Measurements from ENCODE around the gene RGS12. TPM values are rescaled to one million over a fixed set of nuclear protein-coding genes. Genes with fewer than 3 reads are reported as not detected.

The RGS12 gene
- total and polyA plus RNA-seq, 2 of the 13 experiments (the other 11 are each of a cell fraction or from before 2014, with no cell fraction given): 21.0 to 27.7 TPM

- TF ChIP-seq, protein P1, sequence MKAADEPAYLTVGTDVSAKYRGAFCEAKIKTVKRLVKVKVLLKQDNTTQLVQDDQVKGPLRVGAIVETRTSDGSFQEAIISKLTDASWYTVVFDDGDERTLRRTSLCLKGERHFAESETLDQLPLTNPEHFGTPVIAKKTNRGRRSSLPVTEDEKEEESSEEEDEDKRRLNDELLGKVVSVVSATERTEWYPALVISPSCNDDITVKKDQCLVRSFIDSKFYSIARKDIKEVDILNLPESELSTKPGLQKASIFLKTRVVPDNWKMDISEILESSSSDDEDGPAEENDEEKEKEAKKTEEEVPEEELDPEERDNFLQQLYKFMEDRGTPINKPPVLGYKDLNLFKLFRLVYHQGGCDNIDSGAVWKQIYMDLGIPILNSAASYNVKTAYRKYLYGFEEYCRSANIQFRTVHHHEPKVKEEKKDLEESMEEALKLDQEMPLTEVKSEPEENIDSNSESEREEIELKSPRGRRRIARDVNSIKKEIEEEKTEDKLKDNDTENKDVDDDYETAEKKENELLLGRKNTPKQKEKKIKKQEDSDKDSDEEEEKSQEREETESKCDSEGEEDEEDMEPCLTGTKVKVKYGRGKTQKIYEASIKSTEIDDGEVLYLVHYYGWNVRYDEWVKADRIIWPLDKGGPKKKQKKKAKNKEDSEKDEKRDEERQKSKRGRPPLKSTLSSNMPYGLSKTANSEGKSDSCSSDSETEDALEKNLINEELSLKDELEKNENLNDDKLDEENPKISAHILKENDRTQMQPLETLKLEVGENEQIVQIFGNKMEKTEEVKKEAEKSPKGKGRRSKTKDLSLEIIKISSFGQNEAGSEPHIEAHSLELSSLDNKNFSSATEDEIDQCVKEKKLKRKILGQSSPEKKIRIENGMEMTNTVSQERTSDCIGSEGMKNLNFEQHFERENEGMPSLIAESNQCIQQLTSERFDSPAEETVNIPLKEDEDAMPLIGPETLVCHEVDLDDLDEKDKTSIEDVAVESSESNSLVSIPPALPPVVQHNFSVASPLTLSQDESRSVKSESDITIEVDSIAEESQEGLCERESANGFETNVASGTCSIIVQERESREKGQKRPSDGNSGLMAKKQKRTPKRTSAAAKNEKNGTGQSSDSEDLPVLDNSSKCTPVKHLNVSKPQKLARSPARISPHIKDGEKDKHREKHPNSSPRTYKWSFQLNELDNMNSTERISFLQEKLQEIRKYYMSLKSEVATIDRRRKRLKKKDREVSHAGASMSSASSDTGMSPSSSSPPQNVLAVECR (CRISPR knock-in tag; IDR thresholded peaks at IDR 0.05; ENCODE audit: borderline replicate concordance): peak; percentile 33; the same call in 1 of the 2 replicates
- TF ChIP-seq ZNF879 (CRISPR knock-in tag; IDR thresholded peaks at IDR 0.05) (no peak), ESRRA (CRISPR knock-in tag; IDR thresholded peaks at IDR 0.05; ENCODE audit: low read depth) (0 out of 2 replicates have a peak, but pooled peaks have one; percentile 63), KDM5B (CRISPR knock-in tag; IDR thresholded peaks at IDR 0.05; ENCODE audit: borderline replicate concordance) (peak; percentile 53; the same call in 1 of the 2 replicates), STAG1 (CRISPR knock-in tag; IDR thresholded peaks at IDR 0.05) (peak; percentile 7; the same call in 1 of the 2 replicates), SAFB2 (CRISPR knock-in tag; IDR thresholded peaks at IDR 0.05; ENCODE audit: borderline replicate concordance, low read depth) (0 out of 2 replicates have a peak, but pooled peaks have one; percentile 26), ZFP37 (CRISPR knock-in tag; IDR thresholded peaks at IDR 0.05; ENCODE audit: borderline replicate concordance) (no peak), NR2F1 (CRISPR knock-in tag; IDR thresholded peaks at IDR 0.05) (no peak), NFIC (IDR thresholded peaks at IDR 0.05; ENCODE audit: low read length) (no peak), FOXC1 (CRISPR knock-in tag; IDR thresholded peaks at IDR 0.05; ENCODE audit: borderline replicate concordance) (0 out of 2 replicates have a peak, but pooled peaks have one; percentile 48), GZF1 (CRISPR knock-in tag; IDR thresholded peaks at IDR 0.05) (no peak), NFE2L2 (IDR thresholded peaks at IDR 0.05; ENCODE audit: low read length) (no peak), SAP130 (CRISPR knock-in tag; IDR thresholded peaks at IDR 0.05; ENCODE audit: low read depth) (peak; percentile 39; the same call in 1 of the 2 replicates), ZNF274 (CRISPR knock-in tag; IDR thresholded peaks at IDR 0.05) (0 out of 2 replicates have a peak, but pooled peaks have one; percentile 24), MAFK (conservative IDR thresholded peaks at IDR 0.05 in 1 of 2, IDR thresholded peaks at IDR 0.05 in 1 of 2; ENCODE audit: low read length in 2 of 2) (no peak), ZNF263 (CRISPR knock-in tag; IDR thresholded peaks at IDR 0.05) (0 out of 2 replicates have a peak, but pooled peaks have one; percentile 16), SP5 (CRISPR knock-in tag; IDR thresholded peaks at IDR 0.05; ENCODE audit: borderline replicate concordance, low read depth) (peak; percentile 62; the same call in 1 of the 2 replicates), SPEN (CRISPR knock-in tag; IDR thresholded peaks at IDR 0.05; ENCODE audit: low read depth) (peak; percentile 65)
- TF ChIP-seq, protein P2, sequence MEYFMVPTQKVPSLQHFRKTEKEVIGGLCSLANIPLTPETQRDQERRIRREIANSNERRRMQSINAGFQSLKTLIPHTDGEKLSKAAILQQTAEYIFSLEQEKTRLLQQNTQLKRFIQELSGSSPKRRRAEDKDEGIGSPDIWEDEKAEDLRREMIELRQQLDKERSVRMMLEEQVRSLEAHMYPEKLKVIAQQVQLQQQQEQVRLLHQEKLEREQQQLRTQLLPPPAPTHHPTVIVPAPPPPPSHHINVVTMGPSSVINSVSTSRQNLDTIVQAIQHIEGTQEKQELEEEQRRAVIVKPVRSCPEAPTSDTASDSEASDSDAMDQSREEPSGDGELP (IDR thresholded peaks at IDR 0.05; ENCODE audit: borderline replicate concordance, low read depth): peak; percentile 65; the same call in 1 of the 2 replicates
- TF ChIP-seq, protein P3, sequence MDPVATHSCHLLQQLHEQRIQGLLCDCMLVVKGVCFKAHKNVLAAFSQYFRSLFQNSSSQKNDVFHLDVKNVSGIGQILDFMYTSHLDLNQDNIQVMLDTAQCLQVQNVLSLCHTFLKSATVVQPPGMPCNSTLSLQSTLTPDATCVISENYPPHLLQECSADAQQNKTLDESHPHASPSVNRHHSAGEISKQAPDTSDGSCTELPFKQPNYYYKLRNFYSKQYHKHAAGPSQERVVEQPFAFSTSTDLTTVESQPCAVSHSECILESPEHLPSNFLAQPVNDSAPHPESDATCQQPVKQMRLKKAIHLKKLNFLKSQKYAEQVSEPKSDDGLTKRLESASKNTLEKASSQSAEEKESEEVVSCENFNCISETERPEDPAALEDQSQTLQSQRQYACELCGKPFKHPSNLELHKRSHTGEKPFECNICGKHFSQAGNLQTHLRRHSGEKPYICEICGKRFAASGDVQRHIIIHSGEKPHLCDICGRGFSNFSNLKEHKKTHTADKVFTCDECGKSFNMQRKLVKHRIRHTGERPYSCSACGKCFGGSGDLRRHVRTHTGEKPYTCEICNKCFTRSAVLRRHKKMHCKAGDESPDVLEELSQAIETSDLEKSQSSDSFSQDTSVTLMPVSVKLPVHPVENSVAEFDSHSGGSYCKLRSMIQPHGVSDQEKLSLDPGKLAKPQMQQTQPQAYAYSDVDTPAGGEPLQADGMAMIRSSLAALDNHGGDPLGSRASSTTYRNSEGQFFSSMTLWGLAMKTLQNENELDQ (CRISPR knock-in tag; IDR thresholded peaks at IDR 0.05; ENCODE audit: borderline replicate concordance): no peak
- TF ChIP-seq, protein P4, sequence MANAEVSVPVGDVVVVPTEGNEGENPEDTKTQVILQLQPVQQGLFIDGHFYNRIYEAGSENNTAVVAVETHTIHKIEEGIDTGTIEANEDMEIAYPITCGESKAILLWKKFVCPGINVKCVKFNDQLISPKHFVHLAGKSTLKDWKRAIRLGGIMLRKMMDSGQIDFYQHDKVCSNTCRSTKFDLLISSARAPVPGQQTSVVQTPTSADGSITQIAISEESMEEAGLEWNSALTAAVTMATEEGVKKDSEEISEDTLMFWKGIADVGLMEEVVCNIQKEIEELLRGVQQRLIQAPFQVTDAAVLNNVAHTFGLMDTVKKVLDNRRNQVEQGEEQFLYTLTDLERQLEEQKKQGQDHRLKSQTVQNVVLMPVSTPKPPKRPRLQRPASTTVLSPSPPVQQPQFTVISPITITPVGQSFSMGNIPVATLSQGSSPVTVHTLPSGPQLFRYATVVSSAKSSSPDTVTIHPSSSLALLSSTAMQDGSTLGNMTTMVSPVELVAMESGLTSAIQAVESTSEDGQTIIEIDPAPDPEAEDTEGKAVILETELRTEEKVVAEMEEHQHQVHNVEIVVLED (CRISPR knock-in tag; IDR thresholded peaks at IDR 0.05; ENCODE audit: borderline replicate concordance): 0 out of 2 replicates have a peak, but pooled peaks have one; percentile 27
Observed at GRCh38 chr4:3250438-3250955, 42.3 kb upstream of the RGS12 start (continued).

All from HepG2 (cell line).